Liver (tissue), 9 donors: ENCODE data around the gene NKX2-4. TPM values are rescaled to one million over a fixed set of nuclear protein-coding genes. Genes with fewer than 3 reads are reported as not detected.

ENCODE experiments used
- DNase-seq: peaks from one replicate; pipeline ENCODE4 v3.0.0-alpha.2; 2017; ENCODE audit warnings: low spot score
- H3K27ac ChIP-seq, 2 donors: one replicate each; pipeline ENCODE4 v1.7.0; 2013; ENCODE audit warnings: inconsistent platforms in 2 of 2, low read length in 2 of 2, control low read depth in 1 of 2, low read depth in 1 of 2, mild to moderate bottlenecking in 1 of 2
- H3K27me3 ChIP-seq, 4 donors: one replicate each; pipeline versions ENCODE4 v1.6.1 to v1.7.0; 2013; ENCODE audit warnings: low read length in 3 of 4, inconsistent platforms in 1 of 4, mild to moderate bottlenecking in 1 of 4, moderate library complexity in 1 of 4; ENCODE audit not compliant: control insufficient read depth in 4 of 4, insufficient read depth in 4 of 4
- H3K36me3 ChIP-seq, 4 donors: one replicate each; pipeline versions ENCODE4 v1.6.1 to v1.7.0; 2013; ENCODE audit warnings: low read length in 3 of 4, mild to moderate bottlenecking in 3 of 4, low read depth in 1 of 4, moderate library complexity in 1 of 4; ENCODE audit not compliant: control insufficient read depth in 4 of 4, insufficient read depth in 3 of 4
- H3K4me1 ChIP-seq, 4 donors: one replicate each; pipeline versions ENCODE4 v1.6.1 to v1.7.0; 2013; ENCODE audit warnings: low read length in 3 of 4, mild to moderate bottlenecking in 3 of 4, moderate library complexity in 1 of 4; ENCODE audit not compliant: control insufficient read depth in 4 of 4, insufficient read depth in 4 of 4
- H3K4me3 ChIP-seq, 3 donors: one replicate each; pipeline versions ENCODE4 v1.6.1 to v1.7.0; 2013; ENCODE audit warnings: low read length in 3 of 3, control low read depth in 1 of 3, low read depth in 1 of 3, mild to moderate bottlenecking in 1 of 3
- H3K9ac ChIP-seq, 2 donors: one replicate each; pipeline ENCODE4 v1.7.0; 2013; ENCODE audit warnings: low read length in 2 of 2, mild to moderate bottlenecking in 2 of 2, moderate library complexity in 2 of 2, control low read depth in 1 of 2, low read depth in 1 of 2
- H3K9me3 ChIP-seq, 4 donors: one replicate each; pipeline versions ENCODE4 v1.6.1 to v1.7.0; 2013; ENCODE audit warnings: low read length in 3 of 4; ENCODE audit not compliant: control insufficient read depth in 4 of 4
- EGR1 ChIP-seq, 2 donors: IDR thresholded peaks; 2 replicates each; pipeline ENCODE4 v1.6.1; 2016 to 2018; ENCODE audit warnings: antibody characterized with exemption in 2 of 2, low read depth in 2 of 2
- FOXA2 ChIP-seq: IDR thresholded peaks from 2 replicates; pipeline ENCODE4 v1.6.1; 2016; ENCODE audit warnings: antibody characterized with exemption
- GABPA ChIP-seq, 2 donors: IDR thresholded peaks in 1 of 2; conservative IDR thresholded peaks in 1 of 2; 2 replicates each; pipeline ENCODE4 v1.6.1; 2016; ENCODE audit warnings: antibody characterized with exemption in 2 of 2, mild to moderate bottlenecking in 1 of 2, moderate library complexity in 1 of 2
- HNF4G ChIP-seq: IDR thresholded peaks from 2 replicates; pipeline ENCODE4 v1.6.1; 2016; ENCODE audit warnings: antibody characterized with exemption
- NR2F2 ChIP-seq: IDR thresholded peaks from 2 replicates; pipeline ENCODE4 v1.6.1; 2016; ENCODE audit warnings: antibody characterized with exemption
- RAD21 ChIP-seq, 2 donors: IDR thresholded peaks; 2 replicates each; pipeline ENCODE4 v1.6.1; 2016; ENCODE audit warnings: antibody characterized with exemption in 2 of 2, mild to moderate bottlenecking in 2 of 2
- RXRA ChIP-seq, 2 donors: IDR thresholded peaks; 2 replicates each; pipeline ENCODE4 v1.6.1; 2017 to 2018; ENCODE audit warnings: antibody characterized with exemption in 2 of 2, mild to moderate bottlenecking in 1 of 2
- SP1 ChIP-seq: IDR thresholded peaks from 2 replicates; pipeline ENCODE4 v1.6.1; 2018; ENCODE audit warnings: antibody characterized with exemption, mild to moderate bottlenecking
- TAF1 ChIP-seq: conservative IDR thresholded peaks from 2 replicates; pipeline ENCODE4 v1.6.1; 2016; ENCODE audit warnings: antibody characterized with exemption, mild to moderate bottlenecking
- WGBS: extraction: QIAGEN DNeasy Blood & Tissue Kit; methylation state at CpG from one replicate; pipeline ENCODE4 v1.1.7; 2013; 5-methylcytosine and 5-hydroxymethylcytosine counted together
- polyA plus RNA-seq, 2 donors: library from polyadenylated mRNA; stranded (reverse) in 1 of 2; unstranded in 1 of 2; fragments of 200-250 nt in 1 of 2; fragments of >200 nt in 1 of 2; fragmentation: Nextera tagmentation in 1 of 2; extraction: Ambion mirVana in 1 of 2; gene quantifications; one replicate each; pipeline versions ENCODE4 v1.2.1 to v1.2.3, GENCODE V29; 2013 to 2015
- total RNA-seq, 2 donors: library from RNA; depleted of rRNA; stranded (reverse); fragments of >200 nt; gene quantifications; one replicate each; pipeline ENCODE4 v1.2.3, GENCODE V29; 2014
- TF ChIP-seq, protein P1 (sequence below): fragments of 150-350 bp; IDR thresholded peaks from 2 replicates; pipeline ENCODE4 v1.5.1; 2017; ENCODE audit warnings: improper control_type of control experiment, low read depth, low read length; ENCODE audit not compliant: missing input control
- TF ChIP-seq, protein P2 (sequence below): IDR thresholded peaks from 2 replicates; pipeline ENCODE4 v1.6.1; 2016; ENCODE audit warnings: antibody characterized with exemption, mild to moderate bottlenecking
- TF ChIP-seq, protein P3 (sequence below): IDR thresholded peaks from 2 replicates; pipeline ENCODE4 v1.6.1; 2016; ENCODE audit warnings: antibody characterized with exemption
- TF ChIP-seq, protein P4 (sequence below): IDR thresholded peaks from 2 replicates; pipeline ENCODE4 v1.6.1; 2016; ENCODE audit warnings: antibody characterized with exemption
- TF ChIP-seq, protein P5 (sequence below): IDR thresholded peaks from 2 replicates; pipeline ENCODE4 v1.6.1; 2016; ENCODE audit warnings: antibody characterized with exemption
- donor health status: healthy.
- donor health status: healthy.
- donor health status: healthy.
- donor health status: healthy.
- donor health status: healthy.

Gene NKX2-4
- total and polyA plus RNA-seq, 4 donors = not detected

DNA sequence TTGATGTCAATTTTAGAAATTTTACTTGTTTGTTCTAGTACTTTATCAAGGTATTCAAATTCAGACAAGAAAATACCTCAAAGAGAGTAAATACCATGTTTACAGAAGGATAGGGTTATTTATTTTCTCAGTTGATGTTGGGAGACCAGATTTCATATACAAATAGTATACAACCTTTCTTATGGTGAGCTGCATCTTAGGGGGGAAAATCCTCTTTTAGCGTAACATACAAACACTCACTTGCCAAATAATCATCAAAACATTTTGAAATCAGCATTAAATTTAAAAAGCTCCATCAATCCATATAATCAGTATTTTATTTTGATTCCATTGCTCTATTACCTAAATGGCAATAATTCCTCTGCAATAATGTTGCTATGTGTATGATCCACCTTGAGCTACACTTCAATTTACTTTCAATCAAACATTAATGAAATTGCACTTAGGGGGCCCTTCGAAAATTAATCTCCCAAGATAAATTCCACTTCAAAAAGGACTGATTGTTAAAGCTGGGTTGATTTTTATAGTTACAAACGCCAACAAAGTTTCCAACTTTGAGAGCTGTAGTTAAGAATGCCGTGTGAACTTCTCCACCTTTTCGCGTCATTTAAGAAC, 2.2 kb downstream of the NKX2-4 start:
- WGBS = 20% methylated on average over 6 of the region's 6 CpGs
- peaks cover 4 to 42% (median 9%) of the 10 kb centered on the region in 4 donors for H3K27me3 ChIP-seq
- H3K4me1 ChIP-seq = peaks cover 2 to 23% (median 18%) of the 10 kb centered on the region in 4 donors
- H3K27ac ChIP-seq = no peak overlapping the region
- DNase-seq = no peak
- H3K4me3 ChIP-seq = no peak overlapping the region
- H3K36me3 ChIP-seq = peaks cover 0 to 3% (median 2%) of the 10 kb centered on the region in 4 donors
- TF ChIP-seq RAD21 (IDR thresholded peaks at IDR 0.05) (no peak), GABPA (IDR thresholded peaks at IDR 0.05 in 1 of 2, conservative IDR thresholded peaks at IDR 0.05 in 1 of 2) (no peak), FOXA2 (no peak), RXRA (IDR thresholded peaks at IDR 0.05) (no peak), EGR1 (IDR thresholded peaks at IDR 0.05; ENCODE audit: low read depth in 2 of 2) (no peak), NR2F2 (no peak), HNF4G (no peak)
- TF ChIP-seq, protein P1, sequence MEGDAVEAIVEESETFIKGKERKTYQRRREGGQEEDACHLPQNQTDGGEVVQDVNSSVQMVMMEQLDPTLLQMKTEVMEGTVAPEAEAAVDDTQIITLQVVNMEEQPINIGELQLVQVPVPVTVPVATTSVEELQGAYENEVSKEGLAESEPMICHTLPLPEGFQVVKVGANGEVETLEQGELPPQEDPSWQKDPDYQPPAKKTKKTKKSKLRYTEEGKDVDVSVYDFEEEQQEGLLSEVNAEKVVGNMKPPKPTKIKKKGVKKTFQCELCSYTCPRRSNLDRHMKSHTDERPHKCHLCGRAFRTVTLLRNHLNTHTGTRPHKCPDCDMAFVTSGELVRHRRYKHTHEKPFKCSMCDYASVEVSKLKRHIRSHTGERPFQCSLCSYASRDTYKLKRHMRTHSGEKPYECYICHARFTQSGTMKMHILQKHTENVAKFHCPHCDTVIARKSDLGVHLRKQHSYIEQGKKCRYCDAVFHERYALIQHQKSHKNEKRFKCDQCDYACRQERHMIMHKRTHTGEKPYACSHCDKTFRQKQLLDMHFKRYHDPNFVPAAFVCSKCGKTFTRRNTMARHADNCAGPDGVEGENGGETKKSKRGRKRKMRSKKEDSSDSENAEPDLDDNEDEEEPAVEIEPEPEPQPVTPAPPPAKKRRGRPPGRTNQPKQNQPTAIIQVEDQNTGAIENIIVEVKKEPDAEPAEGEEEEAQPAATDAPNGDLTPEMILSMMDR = no peak
- TF ChIP-seq, protein P2, sequence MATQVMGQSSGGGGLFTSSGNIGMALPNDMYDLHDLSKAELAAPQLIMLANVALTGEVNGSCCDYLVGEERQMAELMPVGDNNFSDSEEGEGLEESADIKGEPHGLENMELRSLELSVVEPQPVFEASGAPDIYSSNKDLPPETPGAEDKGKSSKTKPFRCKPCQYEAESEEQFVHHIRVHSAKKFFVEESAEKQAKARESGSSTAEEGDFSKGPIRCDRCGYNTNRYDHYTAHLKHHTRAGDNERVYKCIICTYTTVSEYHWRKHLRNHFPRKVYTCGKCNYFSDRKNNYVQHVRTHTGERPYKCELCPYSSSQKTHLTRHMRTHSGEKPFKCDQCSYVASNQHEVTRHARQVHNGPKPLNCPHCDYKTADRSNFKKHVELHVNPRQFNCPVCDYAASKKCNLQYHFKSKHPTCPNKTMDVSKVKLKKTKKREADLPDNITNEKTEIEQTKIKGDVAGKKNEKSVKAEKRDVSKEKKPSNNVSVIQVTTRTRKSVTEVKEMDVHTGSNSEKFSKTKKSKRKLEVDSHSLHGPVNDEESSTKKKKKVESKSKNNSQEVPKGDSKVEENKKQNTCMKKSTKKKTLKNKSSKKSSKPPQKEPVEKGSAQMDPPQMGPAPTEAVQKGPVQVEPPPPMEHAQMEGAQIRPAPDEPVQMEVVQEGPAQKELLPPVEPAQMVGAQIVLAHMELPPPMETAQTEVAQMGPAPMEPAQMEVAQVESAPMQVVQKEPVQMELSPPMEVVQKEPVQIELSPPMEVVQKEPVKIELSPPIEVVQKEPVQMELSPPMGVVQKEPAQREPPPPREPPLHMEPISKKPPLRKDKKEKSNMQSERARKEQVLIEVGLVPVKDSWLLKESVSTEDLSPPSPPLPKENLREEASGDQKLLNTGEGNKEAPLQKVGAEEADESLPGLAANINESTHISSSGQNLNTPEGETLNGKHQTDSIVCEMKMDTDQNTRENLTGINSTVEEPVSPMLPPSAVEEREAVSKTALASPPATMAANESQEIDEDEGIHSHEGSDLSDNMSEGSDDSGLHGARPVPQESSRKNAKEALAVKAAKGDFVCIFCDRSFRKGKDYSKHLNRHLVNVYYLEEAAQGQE = no peak
- TF ChIP-seq, protein P3, sequence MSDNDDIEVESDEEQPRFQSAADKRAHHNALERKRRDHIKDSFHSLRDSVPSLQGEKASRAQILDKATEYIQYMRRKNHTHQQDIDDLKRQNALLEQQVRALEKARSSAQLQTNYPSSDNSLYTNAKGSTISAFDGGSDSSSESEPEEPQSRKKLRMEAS = no peak
- TF ChIP-seq, protein P4, sequence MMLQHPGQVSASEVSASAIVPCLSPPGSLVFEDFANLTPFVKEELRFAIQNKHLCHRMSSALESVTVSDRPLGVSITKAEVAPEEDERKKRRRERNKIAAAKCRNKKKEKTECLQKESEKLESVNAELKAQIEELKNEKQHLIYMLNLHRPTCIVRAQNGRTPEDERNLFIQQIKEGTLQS = no peak
- TF ChIP-seq, protein P5, sequence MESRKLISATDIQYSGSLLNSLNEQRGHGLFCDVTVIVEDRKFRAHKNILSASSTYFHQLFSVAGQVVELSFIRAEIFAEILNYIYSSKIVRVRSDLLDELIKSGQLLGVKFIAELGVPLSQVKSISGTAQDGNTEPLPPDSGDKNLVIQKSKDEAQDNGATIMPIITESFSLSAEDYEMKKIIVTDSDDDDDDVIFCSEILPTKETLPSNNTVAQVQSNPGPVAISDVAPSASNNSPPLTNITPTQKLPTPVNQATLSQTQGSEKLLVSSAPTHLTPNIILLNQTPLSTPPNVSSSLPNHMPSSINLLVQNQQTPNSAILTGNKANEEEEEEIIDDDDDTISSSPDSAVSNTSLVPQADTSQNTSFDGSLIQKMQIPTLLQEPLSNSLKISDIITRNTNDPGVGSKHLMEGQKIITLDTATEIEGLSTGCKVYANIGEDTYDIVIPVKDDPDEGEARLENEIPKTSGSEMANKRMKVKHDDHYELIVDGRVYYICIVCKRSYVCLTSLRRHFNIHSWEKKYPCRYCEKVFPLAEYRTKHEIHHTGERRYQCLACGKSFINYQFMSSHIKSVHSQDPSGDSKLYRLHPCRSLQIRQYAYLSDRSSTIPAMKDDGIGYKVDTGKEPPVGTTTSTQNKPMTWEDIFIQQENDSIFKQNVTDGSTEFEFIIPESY = no peak
- peaks cover 0 to 16% (median 0%) of the 10 kb centered on the region in 4 donors for H3K9me3 ChIP-seq
- no peak overlapping the region for H3K9ac ChIP-seq

DNA sequence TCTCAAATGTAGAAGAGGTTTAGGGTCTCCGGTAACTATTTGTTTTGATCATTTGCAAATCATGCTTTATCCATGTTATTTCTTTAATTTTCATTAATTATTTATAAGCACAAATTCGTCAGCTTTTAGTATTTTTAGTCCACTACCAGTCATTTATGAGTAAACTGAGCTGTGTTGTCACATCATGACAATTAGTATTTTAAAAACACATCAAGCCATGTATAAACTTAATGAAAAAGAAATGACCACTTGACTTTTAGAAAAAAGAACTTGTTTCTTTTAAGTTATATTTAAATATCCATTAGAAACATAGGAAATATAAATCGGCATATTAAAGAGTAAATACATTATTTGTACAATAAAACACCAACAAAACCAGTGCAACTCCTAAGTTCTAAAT, 2.8 kb downstream of the NKX2-4 start:
- H3K9me3 ChIP-seq = peaks cover 0 to 16% (median 0%) of the 10 kb centered on the region in 4 donors
- 23% methylated on average over 3 of the region's 3 CpGs for WGBS
- H3K4me3 ChIP-seq = no peak overlapping the region
- no peak for DNase-seq
- H3K36me3 ChIP-seq = peaks cover 0 to 7% (median 4%) of the 10 kb centered on the region in 4 donors
- no peak overlapping the region for H3K27ac ChIP-seq
- TF ChIP-seq, protein P1 = no peak
- TF ChIP-seq EGR1 (IDR thresholded peaks at IDR 0.05; ENCODE audit: low read depth in 2 of 2) (no peak), RAD21 (IDR thresholded peaks at IDR 0.05) (no peak), FOXA2 (no peak), HNF4G (no peak), SP1 (no peak), RXRA (IDR thresholded peaks at IDR 0.05) (no peak), NR2F2 (no peak), TAF1 (no peak)
- TF ChIP-seq, protein P4 = no peak
- TF ChIP-seq, protein P3 = no peak
- TF ChIP-seq, protein P2 = no peak
- H3K27me3 ChIP-seq = peaks cover 4 to 42% (median 9%) of the 10 kb centered on the region in 4 donors
- peaks cover 2 to 23% (median 18%) of the 10 kb centered on the region in 4 donors for H3K4me1 ChIP-seq
- H3K9ac ChIP-seq = no peak overlapping the region
